Measurements from ENCODE around the gene ARHGAP11B. TPM values are rescaled to one million over a fixed set of nuclear protein-coding genes. Genes with fewer than 3 reads are reported as not detected.
"Not testable (repeated sequence)": the region's sequence is repeated elsewhere in the genome, so short reads cannot be mapped to it uniquely, and the experiment has no call there.

The ARHGAP11B gene

DNA sequence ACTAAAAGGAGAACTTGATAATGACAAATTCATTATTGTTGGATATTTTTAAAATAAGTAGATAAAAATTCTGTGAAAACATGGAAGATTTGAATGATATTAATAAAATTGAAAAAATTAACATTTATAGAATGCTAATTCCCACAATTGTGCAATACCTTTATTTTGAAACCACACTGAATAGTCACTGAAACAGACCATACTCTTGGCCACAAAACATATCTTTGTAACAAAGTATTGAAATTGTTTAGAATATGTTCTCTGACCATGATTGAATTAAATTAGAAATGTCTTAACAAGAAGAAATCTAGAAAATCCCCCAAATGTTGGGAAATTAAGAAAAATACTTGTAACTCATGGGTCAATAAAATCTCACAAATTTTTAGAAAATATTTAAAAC, 49.2 kb downstream of the ARHGAP11B start:
- Histone ChIP-seq H3K4me3 (ENCODE audit: insufficient read depth, low read depth, low read length) (no peak overlapping the region), H3K27me3 (ENCODE audit: control insufficient read depth, insufficient read depth, low read length) (no peaks in the 10 kb centered on the region), H3K36me3 (replicated peaks; ENCODE audit: control insufficient read depth, insufficient read depth, low read length) (no peaks in the 10 kb centered on the region; the same call in 1 of the 2 replicates)
- no peak for DNase-seq

DNA sequence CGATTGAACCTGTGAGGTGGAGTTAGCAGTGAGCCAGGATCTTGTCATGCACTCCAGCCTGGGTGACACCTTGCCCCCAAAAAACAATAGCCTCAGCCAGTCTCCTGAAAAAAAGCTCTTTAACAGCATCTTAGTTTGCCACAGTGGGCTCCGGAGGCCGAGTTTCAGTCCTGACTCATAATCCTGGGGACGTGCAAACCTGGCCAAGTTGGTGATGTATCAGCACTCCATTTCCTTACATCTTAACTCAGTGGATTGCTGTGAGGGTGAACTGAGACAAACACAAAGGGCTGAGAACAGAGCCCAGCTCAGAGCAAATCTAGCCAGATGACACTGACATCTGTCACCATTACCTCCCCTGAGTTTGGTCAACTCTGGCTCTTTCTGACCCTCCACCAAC, 50.0 kb downstream of the ARHGAP11B start:
- DNase-seq; H3K36me3 ChIP-seq (replicated peaks; ENCODE audit: control insufficient read depth, insufficient read depth, low read length); H3K4me3 ChIP-seq (ENCODE audit: insufficient read depth, low read depth, low read length); H3K27me3 ChIP-seq (ENCODE audit: control insufficient read depth, insufficient read depth, low read length): not testable (repeated sequence)

DNA sequence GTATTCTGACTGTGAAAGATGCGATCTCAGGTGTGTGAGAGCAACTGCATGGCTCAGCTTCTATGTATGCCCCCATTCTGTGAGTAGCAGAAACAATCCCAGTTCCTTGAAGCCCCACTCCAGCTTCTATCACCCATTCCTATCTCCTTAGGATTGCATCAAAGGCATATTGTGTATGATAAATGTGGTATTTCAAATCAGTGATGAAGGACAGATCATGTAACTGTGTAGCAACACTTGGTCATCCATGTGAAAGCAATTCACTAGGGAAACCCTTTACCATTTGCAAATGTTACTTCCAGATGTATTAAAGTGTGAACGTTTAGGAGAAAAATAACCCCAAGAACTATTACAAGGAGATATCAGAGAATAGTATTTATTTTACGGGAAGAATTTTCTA, 55.1 kb downstream of the ARHGAP11B start:
- not testable (repeated sequence) for H3K4me3 ChIP-seq (ENCODE audit: insufficient read depth, low read depth, low read length); DNase-seq; H3K36me3 ChIP-seq (replicated peaks; ENCODE audit: control insufficient read depth, insufficient read depth, low read length); H3K27me3 ChIP-seq (ENCODE audit: control insufficient read depth, insufficient read depth, low read length)

DNA sequence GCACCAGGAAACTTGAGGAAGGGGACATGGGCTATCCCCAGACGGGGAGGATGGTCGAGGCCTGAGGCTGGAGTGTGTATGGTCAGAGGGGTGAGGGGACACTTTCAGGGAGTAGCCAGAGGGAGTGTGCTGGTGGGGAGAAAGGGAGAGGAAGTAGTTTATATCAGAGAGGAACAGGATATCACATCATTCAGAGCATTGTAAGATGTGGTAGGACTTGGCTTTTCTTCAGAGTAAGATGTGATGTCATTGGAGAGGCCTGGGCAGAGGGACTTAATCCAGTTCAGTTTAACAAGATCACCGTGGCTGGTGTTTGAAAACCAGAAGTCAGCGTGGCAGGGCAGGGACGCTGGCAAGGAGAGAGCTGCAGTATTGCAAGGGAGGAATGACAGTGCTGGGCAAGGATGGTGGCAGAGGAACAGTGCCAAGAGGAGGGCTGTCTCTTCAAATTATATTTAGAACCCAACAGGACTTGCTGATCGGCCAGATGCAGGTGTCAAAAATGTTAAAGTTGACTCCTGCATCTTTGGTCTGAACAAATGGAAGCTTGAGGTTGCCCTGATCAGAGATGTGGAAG, 59.9 kb downstream of the ARHGAP11B start:
- not testable (repeated sequence) for H3K36me3 ChIP-seq (replicated peaks; ENCODE audit: control insufficient read depth, insufficient read depth, low read length); H3K4me3 ChIP-seq (ENCODE audit: insufficient read depth, low read depth, low read length); DNase-seq; H3K27me3 ChIP-seq (ENCODE audit: control insufficient read depth, insufficient read depth, low read length)

DNA sequence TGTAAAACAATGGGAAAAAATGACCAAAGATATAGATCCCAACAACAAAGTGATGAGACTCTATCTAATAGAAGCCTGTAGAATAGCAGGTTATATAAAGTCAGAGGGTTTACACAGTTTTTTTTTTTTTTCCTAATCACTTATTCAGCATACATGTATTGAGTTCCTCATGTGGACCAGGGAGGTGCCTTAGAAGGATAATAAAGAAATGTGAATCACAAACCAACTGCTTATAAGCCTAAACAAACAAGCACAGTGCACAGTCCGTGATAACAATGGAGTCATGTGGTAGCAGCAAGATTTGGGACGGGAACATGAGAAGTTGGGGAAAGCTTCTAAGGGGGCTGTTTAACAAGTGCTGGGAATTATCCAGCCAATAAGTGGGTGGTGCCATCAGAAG, 60.7 kb downstream of the ARHGAP11B start:
- H3K36me3 ChIP-seq (replicated peaks; ENCODE audit: control insufficient read depth, insufficient read depth, low read length); H3K4me3 ChIP-seq (ENCODE audit: insufficient read depth, low read depth, low read length); H3K27me3 ChIP-seq (ENCODE audit: control insufficient read depth, insufficient read depth, low read length); DNase-seq: not testable (repeated sequence)

Other genes with a start within 250 kb of the ARHGAP11B start
- gene CHRFAM7A, start 232.6 kb upstream of the ARHGAP11B start, total RNA-seq (2014; rRNA removed; shearing (Covaris generic)) = 2.1 and 2.2 TPM in 2 replicates
- 0.15 TPM in 1 of 2 replicates, not detected in the other for gene GOLGA8R, start 211.9 kb upstream of the ARHGAP11B start, total RNA-seq (2014; rRNA removed; shearing (Covaris generic))
- 0.81 TPM in 1 of 2 replicates, not detected in the other for gene GOLGA8Q, start 74.1 kb upstream of the ARHGAP11B start, total RNA-seq (2014; rRNA removed; shearing (Covaris generic))
- 0.44 and 0.45 TPM in 2 replicates for gene GOLGA8H, start 22.1 kb upstream of the ARHGAP11B start, total RNA-seq (2014; rRNA removed; shearing (Covaris generic))